Measurements from ENCODE around the gene LDB1.

The LDB1 gene

GRCh38 chr10:102112210-102112817 lies 7.9 kb downstream of the LDB1 start:
- DNase-seq: no peak

GRCh38 chr10:102111276-102111675 lies 8.9 kb downstream of the LDB1 start:
- no peak for DNase-seq

GRCh38 chr10:102109166-102110116 lies 10.7 kb downstream of the LDB1 start:
- no peak for DNase-seq

- no peak for DNase-seq
Observed at GRCh38 chr10:102106998-102107397, 13.2 kb downstream of the LDB1 start.

DNA sequence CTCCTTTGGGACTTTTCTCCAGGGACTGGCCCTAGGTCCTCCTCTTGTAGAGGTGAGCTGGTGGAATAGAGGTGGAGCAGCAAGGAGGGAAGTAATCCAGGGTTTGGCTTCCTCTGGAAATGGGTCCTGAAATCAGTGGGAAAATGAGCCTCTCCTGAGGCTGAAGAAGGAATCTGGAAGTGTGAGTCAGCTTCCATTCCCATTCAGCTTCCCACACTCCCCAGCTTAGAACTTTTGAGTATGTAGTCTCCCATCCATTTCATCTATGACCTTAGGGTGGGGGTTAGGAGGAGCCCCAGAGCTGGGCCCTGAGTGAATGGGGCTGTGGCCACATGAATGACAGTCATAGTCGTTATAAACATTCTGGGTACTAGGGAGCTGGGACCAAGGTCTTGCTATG lies 17.7 kb downstream of the LDB1 start:
- no peak for DNase-seq

DNA sequence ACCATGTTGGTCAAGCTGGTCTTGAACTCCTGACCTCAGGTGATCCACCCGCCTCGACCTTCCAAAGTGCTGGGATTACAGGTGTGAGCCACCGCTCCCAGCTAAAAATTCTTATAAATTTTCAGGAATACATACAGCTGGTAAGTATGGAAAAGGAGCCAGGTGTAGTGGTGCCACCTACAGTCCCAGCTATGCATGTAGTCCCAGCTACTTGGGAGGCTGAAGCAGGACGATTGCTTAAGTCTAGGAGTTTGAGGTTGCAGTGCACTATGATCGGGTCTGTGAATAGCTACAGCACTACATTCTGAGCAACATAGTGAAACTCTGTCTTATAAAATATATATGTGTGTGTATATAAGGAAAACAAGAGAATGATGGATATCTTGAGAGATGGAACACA lies 19.0 kb downstream of the LDB1 start:
- DNase-seq: no peak

GRCh38 chr10:102096449-102096848 lies 23.7 kb downstream of the LDB1 start:
- DNase-seq: no peak

GRCh38 chr10:102090772-102091171 lies 29.4 kb downstream of the LDB1 start:
- no peak for DNase-seq

GRCh38 chr10:102086196-102086595 lies 34.0 kb downstream of the LDB1 start:
- no peak for DNase-seq

GRCh38 chr10:102085336-102085735 lies 34.8 kb downstream of the LDB1 start:
- DNase-seq: no peak

GRCh38 chr10:102083541-102083940 lies 36.6 kb downstream of the LDB1 start:
- DNase-seq: no peak

DNA sequence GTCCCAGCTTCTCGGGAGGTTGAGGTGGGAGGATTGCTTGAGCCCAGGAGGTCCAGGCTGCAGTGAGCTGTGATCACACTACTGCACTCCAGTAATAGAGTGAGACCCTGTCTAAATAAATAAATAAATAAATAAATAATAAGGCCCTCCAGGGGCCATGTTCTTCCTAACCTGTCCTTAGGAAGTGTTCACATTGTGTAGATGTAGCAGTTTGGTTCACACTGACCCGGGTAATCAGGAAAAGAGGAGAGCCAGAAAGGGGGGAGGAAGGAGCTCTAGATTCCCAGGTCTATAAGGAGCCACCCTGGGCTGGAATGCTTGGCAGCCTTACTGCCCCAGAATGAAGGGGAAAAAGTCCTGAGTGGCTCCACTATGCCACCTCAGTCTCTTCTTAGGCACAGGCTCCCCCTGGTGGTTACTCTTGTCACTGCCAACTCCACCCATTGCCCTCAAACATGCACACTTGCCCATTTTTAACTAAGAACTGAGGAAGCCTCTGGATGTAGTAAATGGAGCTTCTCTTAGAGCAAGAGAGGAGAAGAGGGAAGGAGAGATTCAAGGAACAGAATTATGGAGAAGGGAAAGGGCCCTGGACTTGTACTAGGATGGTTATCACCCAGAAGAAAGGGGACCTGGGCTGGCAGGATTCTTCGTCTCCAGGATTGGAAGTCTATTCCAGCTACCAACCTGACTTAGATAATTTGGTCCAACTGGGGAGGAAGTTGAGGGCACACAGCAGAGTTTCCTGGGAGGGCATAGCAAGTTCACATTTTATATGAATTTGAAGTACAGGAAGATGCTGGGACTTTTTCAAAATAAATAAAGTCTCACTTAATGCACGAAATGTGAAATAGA lies 47.3 kb downstream of the LDB1 start:
- peak; percentile 77 for DNase-seq

GRCh38 chr10:102069071-102069470 lies 51.1 kb downstream of the LDB1 start:
- no peak for DNase-seq

DNA sequence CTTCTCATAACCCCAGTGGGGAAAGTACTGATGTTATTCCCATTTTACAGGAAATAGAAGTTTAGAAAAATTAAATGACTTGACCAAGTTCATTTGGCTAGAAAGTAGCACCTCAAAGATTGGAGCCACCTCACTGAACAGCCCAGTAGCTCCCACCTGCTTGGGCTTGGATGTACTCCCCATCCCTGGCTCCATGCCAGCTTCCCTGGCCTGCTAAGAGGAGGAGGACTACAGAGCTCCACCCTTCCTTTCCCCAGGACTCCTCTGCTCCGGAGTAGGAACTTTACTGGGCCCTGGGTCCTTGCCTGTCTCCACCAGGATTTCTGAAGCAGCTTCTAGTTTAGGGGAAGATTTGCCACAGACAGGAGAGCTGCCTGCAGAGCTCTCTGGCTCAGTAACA lies 52.0 kb downstream of the LDB1 start:
- DNase-seq: no peak

GRCh38 chr10:102067091-102067916 lies 52.9 kb downstream of the LDB1 start:
- no peak for DNase-seq

GRCh38 chr10:102066399-102067088 lies 53.6 kb downstream of the LDB1 start:
- no peak for DNase-seq

- DNase-seq: peak; percentile 10
Observed at GRCh38 chr10:102065561-102066398, 54.4 kb downstream of the LDB1 start.

DNA sequence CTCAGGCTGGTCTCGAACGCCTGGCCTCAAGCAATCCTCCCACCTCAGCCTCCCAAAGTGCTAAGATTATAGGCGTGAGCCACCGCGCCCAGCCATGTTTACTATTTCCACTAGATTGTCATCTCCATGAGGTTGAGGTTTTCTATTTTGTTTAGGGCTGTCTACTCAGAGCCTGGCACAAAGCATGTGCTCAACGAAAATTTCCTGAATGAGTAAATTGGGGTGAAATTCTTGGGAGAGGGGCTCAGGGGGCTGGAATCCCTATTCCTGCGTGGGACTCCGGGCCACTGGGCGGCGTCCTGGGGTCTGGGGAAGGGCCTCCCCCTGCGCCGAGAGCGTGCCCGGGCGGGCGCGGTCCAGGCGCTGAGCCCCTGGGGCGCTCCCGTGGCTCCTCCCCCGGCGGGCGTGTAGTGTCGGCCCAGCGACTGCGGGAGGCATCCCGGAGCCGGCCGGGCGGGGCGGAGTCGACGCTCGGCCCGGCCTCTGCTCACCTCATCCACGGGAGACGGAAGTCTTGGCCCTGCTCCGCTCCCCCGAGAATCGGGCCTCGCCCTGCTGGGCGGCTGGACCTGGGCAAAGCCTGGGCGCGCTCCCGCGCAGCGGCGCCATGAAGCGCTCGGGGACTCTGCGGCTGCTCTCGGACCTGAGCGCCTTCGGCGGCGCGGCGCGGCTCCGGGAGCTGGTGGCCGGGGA lies 55.2 kb downstream of the LDB1 start, which contains the start of gene HPS6:
HPS6 (plus strand) TSS at position 482 of the 693 bp plus-strand sequence; CDS start at position 608, 126 bp downstream.
- peak; percentile 80 for DNase-seq

GRCh38 chr10:102064503-102064867 lies 55.7 kb downstream of the LDB1 start:
- no peak for DNase-seq

DNA sequence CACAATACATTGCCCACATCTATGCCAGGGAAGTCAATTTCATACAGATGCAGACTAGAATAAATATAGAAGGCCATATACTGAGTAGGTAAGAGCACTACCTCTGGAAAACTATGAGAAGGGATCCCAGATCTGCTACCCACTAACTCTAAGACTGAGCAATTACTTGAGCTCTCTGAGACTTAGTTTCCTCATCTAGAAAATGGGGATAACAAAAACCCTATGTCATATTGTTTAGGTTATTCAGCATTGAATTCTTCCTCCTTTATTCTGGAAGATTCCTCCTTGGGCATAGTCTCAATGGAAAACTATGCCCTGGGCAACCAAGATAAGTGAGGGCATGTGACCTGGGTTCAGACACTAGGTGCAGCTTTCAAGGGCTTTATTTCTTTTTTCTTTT lies 60.2 kb downstream of the LDB1 start:
- no peak for DNase-seq

Data from T-helper 9 cell (primary cell).